Glutamatergic neuron (in vitro differentiated cells): ENCODE results near the gene TRA2B. TPM values are rescaled to one million over a fixed set of nuclear protein-coding genes. Genes with fewer than 3 reads are reported as not detected.

ENCODE experiments used
- DNase-seq: peaks from one replicate; pipeline ENCODE4 v3.0.0; 2022
- H3K27ac Mint-ChIP-seq: one replicate; pipeline ENCODE4 v1.8.0; 2020; ENCODE audit warnings: mild to moderate bottlenecking, mixed read lengths, inconsistent platforms; ENCODE audit not compliant: unreplicated experiment
- H3K27me3 Mint-ChIP-seq: one replicate; pipeline ENCODE4 v1.8.0; 2020; ENCODE audit warnings: mild to moderate bottlenecking, moderate library complexity, mixed read lengths, inconsistent platforms; ENCODE audit not compliant: unreplicated experiment
- H3K36me3 Mint-ChIP-seq: one replicate; pipeline ENCODE4 v1.8.0; 2020; ENCODE audit warnings: mild to moderate bottlenecking, mixed read lengths, inconsistent platforms; ENCODE audit not compliant: unreplicated experiment
- H3K4me1 Mint-ChIP-seq: one replicate; pipeline ENCODE4 v1.8.0; 2020; ENCODE audit warnings: mild to moderate bottlenecking, low read depth, mixed read lengths, inconsistent platforms; ENCODE audit not compliant: unreplicated experiment
- H3K4me3 Mint-ChIP-seq: one replicate; pipeline ENCODE4 v1.8.0; 2020; ENCODE audit warnings: mild to moderate bottlenecking, mixed read lengths, inconsistent platforms; ENCODE audit not compliant: unreplicated experiment
- H3K9me3 Mint-ChIP-seq: one replicate; pipeline ENCODE4 v1.8.0; 2020; ENCODE audit warnings: mild to moderate bottlenecking, moderate library complexity, mixed read lengths, inconsistent platforms; ENCODE audit not compliant: unreplicated experiment
- total RNA-seq: library from RNA; stranded (reverse); fragmentation: NEBNext Ultra II Directional; extraction: Animal tissue kit (Norgen Biotek cat#: 25700); gene quantifications from one replicate; pipeline ENCODE4 v1.2.1, GENCODE V29; 2021; ENCODE audit not compliant: unreplicated experiment
- TF ChIP-seq, protein P1 (sequence below): fragments of 200-600 bp; sonication (generic); IDR thresholded peaks from one replicate; pipeline ENCODE4 v1.5.0; 2021; ENCODE audit not compliant: partially characterized antibody, unreplicated experiment

TRA2B gene
- total RNA-seq, 1 donor from 2014 or later: 160 TPM

DNA sequence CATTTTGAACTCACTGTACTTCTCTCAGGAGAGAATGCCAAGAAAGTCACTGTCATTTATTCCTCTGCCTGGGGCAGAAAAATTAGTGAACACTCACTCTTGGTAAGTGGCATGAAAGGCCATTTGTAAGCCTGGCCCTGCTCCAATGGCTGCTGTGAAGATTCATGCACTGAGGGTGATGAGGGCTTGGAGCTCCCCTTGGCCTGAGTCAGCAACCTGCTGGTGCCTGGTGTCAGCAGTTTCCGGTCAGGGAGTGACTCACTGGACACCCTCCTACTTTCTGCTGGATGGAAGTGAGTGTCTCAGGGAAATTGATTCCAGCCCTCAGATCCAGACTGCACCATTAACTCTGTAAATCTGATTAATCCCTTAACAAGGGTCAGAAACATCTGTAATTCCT, 37.6 kb downstream of the TRA2B start:
- no peak overlapping the region for H3K4me3 Mint-ChIP-seq
- no peaks in the 10 kb centered on the region for H3K9me3 Mint-ChIP-seq
- H3K4me1 Mint-ChIP-seq: no peaks in the 10 kb centered on the region
- TF ChIP-seq, protein P1, sequence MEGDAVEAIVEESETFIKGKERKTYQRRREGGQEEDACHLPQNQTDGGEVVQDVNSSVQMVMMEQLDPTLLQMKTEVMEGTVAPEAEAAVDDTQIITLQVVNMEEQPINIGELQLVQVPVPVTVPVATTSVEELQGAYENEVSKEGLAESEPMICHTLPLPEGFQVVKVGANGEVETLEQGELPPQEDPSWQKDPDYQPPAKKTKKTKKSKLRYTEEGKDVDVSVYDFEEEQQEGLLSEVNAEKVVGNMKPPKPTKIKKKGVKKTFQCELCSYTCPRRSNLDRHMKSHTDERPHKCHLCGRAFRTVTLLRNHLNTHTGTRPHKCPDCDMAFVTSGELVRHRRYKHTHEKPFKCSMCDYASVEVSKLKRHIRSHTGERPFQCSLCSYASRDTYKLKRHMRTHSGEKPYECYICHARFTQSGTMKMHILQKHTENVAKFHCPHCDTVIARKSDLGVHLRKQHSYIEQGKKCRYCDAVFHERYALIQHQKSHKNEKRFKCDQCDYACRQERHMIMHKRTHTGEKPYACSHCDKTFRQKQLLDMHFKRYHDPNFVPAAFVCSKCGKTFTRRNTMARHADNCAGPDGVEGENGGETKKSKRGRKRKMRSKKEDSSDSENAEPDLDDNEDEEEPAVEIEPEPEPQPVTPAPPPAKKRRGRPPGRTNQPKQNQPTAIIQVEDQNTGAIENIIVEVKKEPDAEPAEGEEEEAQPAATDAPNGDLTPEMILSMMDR: no peak
- H3K27ac Mint-ChIP-seq: no peak overlapping the region
- no peaks in the 10 kb centered on the region for H3K36me3 Mint-ChIP-seq
- DNase-seq: no peak
- H3K27me3 Mint-ChIP-seq: peaks cover 2% of the 10 kb centered on the region

DNA sequence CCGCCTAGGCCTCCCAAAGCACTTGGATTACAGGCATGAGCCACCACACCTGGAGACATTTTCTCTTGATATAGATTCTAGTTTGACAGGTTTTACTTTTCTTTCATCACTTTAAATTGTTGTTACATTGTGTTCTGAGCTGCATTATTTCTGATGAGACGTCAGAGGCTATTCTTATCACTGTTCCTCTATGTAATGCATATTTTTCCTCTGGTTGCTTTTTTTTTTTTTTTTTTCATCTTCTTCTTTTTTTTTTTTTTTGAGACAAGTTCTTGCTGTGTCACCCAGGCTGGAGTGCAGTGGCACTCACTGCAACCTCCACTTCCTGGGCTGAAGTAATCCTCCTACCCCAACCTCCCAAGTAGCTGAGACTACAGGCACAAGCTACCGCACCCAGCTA, 41.2 kb downstream of the TRA2B start:
- no peaks in the 10 kb centered on the region for H3K36me3 Mint-ChIP-seq
- TF ChIP-seq, protein P1: no peak
- H3K4me1 Mint-ChIP-seq: no peaks in the 10 kb centered on the region
- no peak overlapping the region for H3K4me3 Mint-ChIP-seq
- H3K9me3 Mint-ChIP-seq: no peaks in the 10 kb centered on the region
- H3K27ac Mint-ChIP-seq: no peak overlapping the region
- no peak for DNase-seq
- peaks cover 2% of the 10 kb centered on the region for H3K27me3 Mint-ChIP-seq

DNA sequence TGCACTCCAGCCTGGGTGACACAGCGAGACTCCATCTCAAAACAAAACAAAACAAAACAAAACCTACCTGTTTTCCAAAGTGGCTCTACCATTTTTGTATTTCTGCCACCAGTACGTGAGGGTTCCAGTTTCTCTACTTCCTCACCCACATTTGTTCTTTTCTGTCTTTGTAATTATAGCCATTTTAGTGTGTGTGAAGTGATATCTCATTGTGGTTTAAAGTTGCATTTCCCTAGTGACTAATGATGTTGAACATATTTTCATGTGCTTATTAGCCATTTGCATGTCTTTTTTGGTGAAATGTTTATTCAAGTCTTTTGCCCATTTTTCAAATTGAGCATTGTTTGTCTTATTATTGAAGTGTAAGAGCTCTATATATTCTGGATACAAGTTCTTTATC, 50.7 kb downstream of the TRA2B start:
- Mint-ChIP-seq H3K27me3 (no peaks in the 10 kb centered on the region), H3K4me1 (no peaks in the 10 kb centered on the region), H3K36me3 (no peaks in the 10 kb centered on the region), H3K9me3 (no peaks in the 10 kb centered on the region), H3K4me3 (no peak overlapping the region), H3K27ac (no peak overlapping the region)
- no peak for DNase-seq
- TF ChIP-seq, protein P1: no peak

DNA sequence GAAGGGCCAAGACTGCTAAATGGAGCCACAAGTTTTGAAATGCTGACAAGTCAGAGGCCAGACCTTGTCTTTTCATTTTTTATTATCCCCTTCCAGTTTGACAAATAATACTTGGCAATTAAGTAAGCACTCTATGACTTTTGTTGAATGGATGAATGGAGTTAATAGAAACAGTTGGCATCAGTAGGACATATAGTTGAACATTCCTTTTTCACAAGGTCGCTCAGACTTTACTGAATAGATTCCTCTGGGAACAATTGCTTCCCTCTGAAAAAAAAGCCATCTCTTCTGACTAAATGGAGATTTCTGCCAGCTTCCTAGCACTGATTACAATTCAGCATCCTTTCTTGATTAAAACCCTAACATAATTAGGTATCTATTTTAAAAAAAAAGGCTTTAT, 53.2 kb downstream of the TRA2B start:
- Mint-ChIP-seq H3K4me1 (no peaks in the 10 kb centered on the region), H3K36me3 (no peaks in the 10 kb centered on the region), H3K4me3 (no peak overlapping the region), H3K9me3 (no peaks in the 10 kb centered on the region), H3K27me3 (peaks cover 2% of the 10 kb centered on the region), H3K27ac (no peak overlapping the region)
- DNase-seq: no peak
- TF ChIP-seq, protein P1: no peak

DNA sequence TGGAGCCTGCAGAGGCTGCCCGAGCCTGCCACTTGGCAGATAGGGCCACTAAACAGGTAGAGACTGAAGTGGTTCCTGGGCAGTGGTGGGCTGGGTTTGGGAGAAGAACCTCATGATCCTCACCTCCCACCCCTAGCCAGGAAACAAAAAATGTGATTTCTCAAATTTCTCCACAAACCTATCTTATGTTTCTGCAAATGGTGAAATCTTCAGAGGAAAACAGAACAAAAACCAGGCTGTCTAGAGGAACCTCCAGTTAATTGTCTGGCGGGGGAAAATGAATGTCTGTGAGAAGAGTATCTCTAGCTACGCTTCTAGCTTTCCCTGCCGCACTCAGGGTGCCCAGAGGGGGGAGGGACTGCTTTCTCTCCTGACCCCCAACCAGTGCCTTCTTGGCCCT, 55.9 kb downstream of the TRA2B start:
- no peaks in the 10 kb centered on the region for H3K4me1 Mint-ChIP-seq
- H3K9me3 Mint-ChIP-seq: no peaks in the 10 kb centered on the region

More for the DNA sequence above, 55.9 kb downstream of the TRA2B start:
- Mint-ChIP-seq H3K4me3 (no peak overlapping the region), H3K36me3 (no peaks in the 10 kb centered on the region), H3K27ac (no peak overlapping the region), H3K27me3 (peaks cover 2% of the 10 kb centered on the region)
- TF ChIP-seq, protein P1: no peak
- DNase-seq: no peak
